Neutrophil (primary cell): Measurements from ENCODE around the gene DDO.
"Not testable (repeated sequence)": the region's sequence is repeated elsewhere in the genome, so short reads cannot be mapped to it uniquely, and the experiment has no call there.

Experiments
- H3K27ac ChIP-seq: fragments of 200-600 bp; sonication (generic); 2 replicates; pipeline ENCODE4 v1.5.1; 2016; ENCODE audit warnings: mild to moderate bottlenecking, moderate library complexity
- H3K27me3 ChIP-seq: fragments of 200-600 bp; sonication (generic); 2 replicates; pipeline ENCODE4 v1.6.0; 2016; ENCODE audit warnings: mild to moderate bottlenecking
- H3K36me3 ChIP-seq: fragments of 200-600 bp; sonication (generic); 2 replicates; pipeline ENCODE4 v1.5.1; 2017
- H3K4me1 ChIP-seq, 2 experiments: fragments of 200-600 bp in 1 of 2; sonication (generic) in 1 of 2; 1 replicate in 1 of 2; 2 replicates in 1 of 2; pipeline versions ENCODE4 v1.5.1 to v1.6.1; 2013 to 2016; ENCODE audit warnings: low read depth in 1 of 2, low read length in 1 of 2, mild to moderate bottlenecking in 1 of 2, moderate library complexity in 1 of 2; ENCODE audit not compliant: control insufficient read depth in 1 of 2, insufficient read depth in 1 of 2
- H3K4me3 ChIP-seq, 2 experiments: fragments of 200-600 bp in 1 of 2; sonication (generic) in 1 of 2; 1 replicate in 1 of 2; 2 replicates in 1 of 2; pipeline ENCODE4 v1.5.1; 2013 to 2016; ENCODE audit warnings: low read depth in 1 of 2, low read length in 1 of 2, mild to moderate bottlenecking in 1 of 2, moderate library complexity in 1 of 2
- H3K9me3 ChIP-seq: fragments of 200-600 bp; sonication (generic); 2 replicates; pipeline ENCODE4 v1.5.1; 2016
- TF ChIP-seq, protein P1 (sequence below): fragments of 200-600 bp; sonication (generic); IDR thresholded peaks from 2 replicates; pipeline ENCODE4 v1.5.1; 2016; ENCODE audit warnings: antibody characterized with exemption

DDO gene

GRCh38 chr6:110353457-110354001 is 61.8 kb downstream of the DDO start:
- Histone ChIP-seq H3K4me3 (no peak overlapping the region), H3K27ac (no peak overlapping the region), H3K27me3 (peaks cover 43% of the 10 kb centered on the region), H3K36me3 (no peaks in the 10 kb centered on the region), H3K9me3 (no peaks in the 10 kb centered on the region), H3K4me1 (peaks cover 0 to 11% of the 10 kb centered on the region in 2 experiments)
- TF ChIP-seq, protein P1, sequence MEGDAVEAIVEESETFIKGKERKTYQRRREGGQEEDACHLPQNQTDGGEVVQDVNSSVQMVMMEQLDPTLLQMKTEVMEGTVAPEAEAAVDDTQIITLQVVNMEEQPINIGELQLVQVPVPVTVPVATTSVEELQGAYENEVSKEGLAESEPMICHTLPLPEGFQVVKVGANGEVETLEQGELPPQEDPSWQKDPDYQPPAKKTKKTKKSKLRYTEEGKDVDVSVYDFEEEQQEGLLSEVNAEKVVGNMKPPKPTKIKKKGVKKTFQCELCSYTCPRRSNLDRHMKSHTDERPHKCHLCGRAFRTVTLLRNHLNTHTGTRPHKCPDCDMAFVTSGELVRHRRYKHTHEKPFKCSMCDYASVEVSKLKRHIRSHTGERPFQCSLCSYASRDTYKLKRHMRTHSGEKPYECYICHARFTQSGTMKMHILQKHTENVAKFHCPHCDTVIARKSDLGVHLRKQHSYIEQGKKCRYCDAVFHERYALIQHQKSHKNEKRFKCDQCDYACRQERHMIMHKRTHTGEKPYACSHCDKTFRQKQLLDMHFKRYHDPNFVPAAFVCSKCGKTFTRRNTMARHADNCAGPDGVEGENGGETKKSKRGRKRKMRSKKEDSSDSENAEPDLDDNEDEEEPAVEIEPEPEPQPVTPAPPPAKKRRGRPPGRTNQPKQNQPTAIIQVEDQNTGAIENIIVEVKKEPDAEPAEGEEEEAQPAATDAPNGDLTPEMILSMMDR: no peak

DNA sequence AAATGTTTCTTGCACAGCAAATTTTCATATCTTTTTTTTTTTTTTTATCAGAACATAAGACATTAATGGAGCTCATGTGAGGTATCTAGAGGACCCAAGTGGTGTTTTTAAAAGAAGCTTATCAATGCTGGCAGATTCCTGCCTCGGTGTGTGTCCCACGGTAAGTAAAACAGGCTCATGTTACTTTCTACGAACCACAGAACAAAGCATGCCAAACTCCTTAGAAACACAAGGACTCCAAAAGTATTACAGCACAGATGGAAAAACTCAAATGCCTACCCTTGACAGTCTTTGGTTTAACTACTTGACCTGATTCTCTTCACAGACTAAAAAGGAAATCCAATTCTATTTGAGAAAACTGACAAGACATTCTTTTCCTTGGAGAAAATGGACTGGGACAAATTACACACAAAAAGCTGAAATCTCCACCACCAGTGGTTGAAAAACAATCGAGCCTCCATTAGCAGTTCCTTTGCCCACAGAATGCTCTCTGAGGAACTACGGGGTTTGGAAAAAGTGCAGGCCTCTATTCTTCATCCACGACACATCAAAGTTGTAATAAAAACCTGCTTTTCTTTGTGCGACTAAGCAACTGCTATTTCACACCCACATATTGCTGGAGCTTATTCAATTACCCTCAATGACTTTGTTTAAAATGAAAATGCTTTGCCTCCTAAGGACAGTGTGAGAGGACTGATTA is 62.7 kb downstream of the DDO start:
- Histone ChIP-seq H3K27ac (no peak overlapping the region), H3K27me3 (peaks cover 34% of the 10 kb centered on the region), H3K4me1 (peaks cover 0 to 5% of the 10 kb centered on the region in 2 experiments), H3K9me3 (no peaks in the 10 kb centered on the region), H3K36me3 (no peaks in the 10 kb centered on the region), H3K4me3 (no peak overlapping the region)
- TF ChIP-seq, protein P1: no peak

DNA sequence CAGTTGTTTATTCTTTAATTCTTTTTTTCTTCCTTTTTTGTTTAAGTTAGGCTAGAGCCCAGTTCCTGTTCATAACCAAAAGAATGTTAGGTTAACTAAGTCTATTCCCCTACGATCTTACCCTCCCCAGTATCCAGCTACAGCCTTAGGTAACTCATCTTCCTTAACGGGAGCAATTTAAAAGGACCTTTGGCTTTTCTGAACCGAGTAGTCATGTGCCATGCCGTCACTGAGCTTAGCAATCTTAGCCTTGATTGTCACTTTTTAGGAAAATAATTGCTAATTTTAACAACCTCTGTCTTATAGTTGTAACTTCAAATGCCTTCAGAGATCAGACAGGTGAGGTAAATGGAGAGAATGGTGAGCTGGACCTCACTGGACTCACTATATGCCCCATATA is 63.4 kb downstream of the DDO start:
- TF ChIP-seq, protein P1: no peak

DNA sequence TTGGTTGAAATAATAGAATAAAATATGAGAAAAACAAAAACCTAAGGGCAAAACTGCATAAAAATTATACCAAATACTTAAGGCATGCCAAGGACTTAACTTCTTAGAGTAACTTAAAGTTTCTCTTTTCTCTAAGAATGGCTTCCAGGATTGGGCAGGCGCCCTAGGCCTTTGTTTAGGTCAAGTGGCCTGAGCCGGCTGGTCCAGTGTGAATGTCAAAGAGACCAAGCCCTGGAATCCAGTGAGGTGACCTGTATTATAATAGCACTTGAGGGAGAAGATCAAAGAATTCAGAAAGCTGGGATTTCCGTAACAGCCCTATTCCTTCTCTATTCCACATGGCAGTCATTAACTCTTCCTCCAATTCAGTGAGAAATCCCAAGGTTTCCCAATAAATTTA is 63.8 kb downstream of the DDO start:
- H3K4me3 ChIP-seq: no peak overlapping the region
- no peak overlapping the region for H3K27ac ChIP-seq
- H3K9me3 ChIP-seq: no peaks in the 10 kb centered on the region
- TF ChIP-seq, protein P1: no peak
- H3K36me3 ChIP-seq: no peaks in the 10 kb centered on the region
- no peaks in the 10 kb centered on the region for H3K4me1 ChIP-seq
- peaks cover 23% of the 10 kb centered on the region for H3K27me3 ChIP-seq

More for the DNA sequence above, 63.4 kb downstream of the DDO start:
- Histone ChIP-seq H3K27ac (no peak overlapping the region), H3K27me3 (peaks cover 27% of the 10 kb centered on the region), H3K36me3 (no peaks in the 10 kb centered on the region), H3K9me3 (no peaks in the 10 kb centered on the region), H3K4me1 (no peaks in the 10 kb centered on the region), H3K4me3 (no peak overlapping the region)

DNA sequence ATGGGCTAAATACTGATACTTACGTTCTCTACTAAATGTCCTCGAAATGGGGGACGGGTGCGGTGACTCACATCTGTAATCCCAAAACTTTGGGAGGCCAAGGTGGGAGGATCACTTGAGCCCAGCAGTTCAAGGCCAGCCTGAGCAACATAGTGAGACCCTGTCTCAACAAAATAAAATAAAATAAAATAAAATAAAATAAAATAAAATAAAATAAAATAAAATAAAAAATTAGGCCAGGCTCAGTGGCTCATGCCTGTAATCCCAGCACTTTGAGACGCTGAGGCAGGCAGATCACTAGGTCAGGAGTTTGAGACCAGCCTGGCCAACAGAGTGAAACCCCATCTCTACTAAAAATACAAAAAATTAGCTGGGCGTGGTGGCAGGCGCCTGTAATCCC is 64.8 kb downstream of the DDO start:
- H3K36me3 ChIP-seq, H3K9me3 ChIP-seq, H3K4me1 ChIP-seq, H3K27ac ChIP-seq, H3K4me3 ChIP-seq: not testable (repeated sequence)
- peaks cover 13% of the 10 kb centered on the region for H3K27me3 ChIP-seq

GRCh38 chr6:110348961-110349690 is 66.2 kb downstream of the DDO start:
- Histone ChIP-seq H3K9me3 (no peaks in the 10 kb centered on the region), H3K36me3 (no peaks in the 10 kb centered on the region), H3K4me3 (no peak overlapping the region), H3K4me1 (no peaks in the 10 kb centered on the region), H3K27ac (no peak overlapping the region), H3K27me3 (peaks cover under 1% of the 10 kb centered on the region)
- TF ChIP-seq, protein P1: no peak
